Dermis microvascular lymphatic vessel endothelial cell (primary cell): ENCODE measurements around the gene MUC22. TPM values are rescaled to one million over a fixed set of nuclear protein-coding genes. Genes with fewer than 3 reads are reported as not detected.
"Not testable (repeated sequence)": the region's sequence is repeated elsewhere in the genome, so short reads cannot be mapped to it uniquely, and the experiment has no call there.

Experiments
- DNase-seq, 2 donors: peaks; one replicate each; pipeline versions ENCODE4 v3.0.0 to v3.0.0-alpha.2; 2010; ENCODE audit warnings: low read depth in 2 of 2
- total RNA-seq: library from RNA; depleted of rRNA; stranded (reverse); fragments of >200 nt; gene quantifications from 2 replicates; pipeline ENCODE4 v1.2.1, GENCODE V29; 2014

MUC22 gene
- total RNA-seq, 1 donor from 2014 or later: not detected

DNA sequence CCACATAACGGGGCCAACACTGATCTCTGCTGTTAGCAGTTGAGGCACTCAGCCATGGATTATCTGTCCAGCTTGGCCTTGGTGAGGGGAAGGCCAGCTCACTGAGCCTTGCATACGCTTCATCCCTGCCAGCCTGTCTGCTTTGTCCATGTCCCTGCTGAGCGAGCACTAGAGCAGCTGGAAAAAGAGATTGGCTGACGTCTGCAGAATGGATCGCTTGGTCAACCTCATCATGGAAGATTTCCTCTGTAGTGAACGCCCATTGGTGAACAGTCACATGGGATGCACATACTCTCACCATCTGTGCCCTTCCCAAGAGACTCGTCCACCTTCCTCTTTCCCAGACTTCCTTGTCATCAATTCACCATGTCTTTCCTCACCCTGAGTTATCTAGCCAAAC is 26.9 kb downstream of the MUC22 start:
- no peak for DNase-seq

DNA sequence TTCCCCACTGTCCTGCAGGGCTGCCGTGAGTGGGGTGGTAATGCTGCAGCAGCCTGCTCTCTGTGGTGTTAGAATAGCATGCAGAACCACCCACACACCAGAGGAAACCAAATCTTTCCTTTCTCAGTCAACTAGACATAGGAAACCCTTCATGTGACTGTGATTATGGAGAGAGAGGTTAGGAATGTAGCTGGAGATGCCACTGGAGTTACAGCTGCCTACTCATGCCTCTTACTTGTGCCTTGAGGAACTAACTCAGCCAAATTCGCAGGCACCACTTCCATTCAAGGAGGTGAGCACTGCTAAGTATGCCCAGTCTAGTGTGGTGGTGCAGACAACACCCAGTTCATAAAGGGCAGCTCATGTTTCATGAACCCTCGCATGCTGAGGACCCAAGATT is 27.4 kb downstream of the MUC22 start:
- no peak for DNase-seq

DNA sequence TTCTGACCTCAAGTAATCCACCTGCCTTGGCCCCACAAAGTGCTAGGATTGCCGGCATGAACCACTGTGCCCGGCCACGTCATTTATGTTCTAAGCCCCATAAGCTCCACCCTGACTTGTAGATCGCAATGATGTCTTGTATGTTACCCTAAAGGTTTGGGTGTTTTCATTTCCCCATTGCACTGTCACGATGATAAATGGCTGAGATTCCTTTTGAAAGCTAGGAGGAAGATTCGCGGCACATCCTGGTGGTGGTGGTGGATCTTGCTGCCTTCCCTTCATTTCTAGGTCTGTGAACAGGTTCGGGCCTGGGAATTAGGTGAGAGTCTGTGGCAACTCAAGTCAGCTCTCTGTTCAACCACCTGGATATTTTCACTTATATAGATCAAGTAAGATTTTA is 28.3 kb downstream of the MUC22 start:
- DNase-seq: no peak

DNA sequence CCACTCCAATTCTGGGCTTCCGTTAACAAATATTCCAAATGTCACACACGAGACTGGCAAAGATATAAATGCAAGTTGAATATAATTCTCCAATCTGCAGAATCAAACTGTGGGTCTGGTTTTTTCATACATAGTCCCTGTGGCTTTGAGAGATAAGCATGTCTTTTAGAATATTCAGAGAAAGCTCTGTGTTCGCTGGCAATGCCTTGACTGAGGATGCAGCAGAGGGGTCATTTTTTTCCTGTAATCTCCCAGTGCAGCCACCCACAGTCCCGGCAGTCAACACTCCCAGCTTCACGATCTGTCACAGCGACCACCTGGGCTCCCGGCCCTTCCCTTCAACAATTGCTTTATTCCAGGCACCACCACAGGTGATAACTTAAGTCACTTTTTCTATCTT is 30.5 kb downstream of the MUC22 start:
- no peak for DNase-seq

DNA sequence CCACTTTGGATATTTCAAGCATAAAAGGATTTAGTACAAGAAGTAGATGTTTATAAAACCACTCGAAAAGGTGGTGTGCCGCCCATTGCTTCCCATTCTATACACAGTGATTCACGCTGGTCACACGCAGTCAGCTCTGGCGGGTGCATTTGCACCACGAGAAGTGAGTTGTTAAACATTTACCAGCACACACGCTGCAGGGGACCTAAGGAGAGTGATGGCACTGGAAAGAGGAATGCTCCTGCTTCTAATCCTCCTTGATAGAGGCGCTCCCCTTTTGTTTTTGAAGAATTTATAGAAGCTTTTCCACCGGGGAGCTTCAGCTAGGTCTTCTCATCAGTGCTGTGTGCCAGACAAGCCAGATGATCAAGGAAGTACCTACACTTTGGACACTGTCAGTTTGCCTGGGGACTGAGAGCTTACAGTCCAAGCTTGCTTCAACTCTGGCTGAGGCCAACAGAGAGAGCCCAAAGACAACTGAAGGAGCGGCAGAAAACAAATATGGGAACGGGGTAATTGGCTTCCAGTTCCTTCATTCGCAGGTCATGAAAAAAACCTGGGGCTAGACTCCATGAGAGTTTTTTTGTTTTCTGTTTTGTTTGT is 31.2 kb downstream of the MUC22 start:
- no peak for DNase-seq

DNA sequence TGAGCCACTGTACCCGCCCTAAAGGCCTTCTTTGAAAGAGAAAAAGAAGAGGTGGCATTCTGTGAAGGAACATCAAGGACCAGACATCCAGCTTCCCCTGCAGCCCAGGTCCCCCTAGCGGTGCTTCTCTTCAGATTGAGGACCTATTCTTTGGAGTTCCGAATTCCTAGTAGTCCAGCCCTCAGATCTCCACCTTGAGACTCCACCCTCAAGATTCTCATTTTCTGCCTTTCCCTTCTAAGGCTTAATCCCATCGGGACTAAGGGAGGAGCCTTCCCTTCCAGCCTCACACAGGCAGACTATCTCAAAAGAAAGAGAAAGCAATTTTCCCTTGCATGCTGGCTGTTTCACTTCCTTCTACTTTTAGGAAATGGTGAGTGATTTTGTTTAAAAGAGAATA is 32.5 kb downstream of the MUC22 start:
- DNase-seq: peak; percentile 29 to 56

DNA sequence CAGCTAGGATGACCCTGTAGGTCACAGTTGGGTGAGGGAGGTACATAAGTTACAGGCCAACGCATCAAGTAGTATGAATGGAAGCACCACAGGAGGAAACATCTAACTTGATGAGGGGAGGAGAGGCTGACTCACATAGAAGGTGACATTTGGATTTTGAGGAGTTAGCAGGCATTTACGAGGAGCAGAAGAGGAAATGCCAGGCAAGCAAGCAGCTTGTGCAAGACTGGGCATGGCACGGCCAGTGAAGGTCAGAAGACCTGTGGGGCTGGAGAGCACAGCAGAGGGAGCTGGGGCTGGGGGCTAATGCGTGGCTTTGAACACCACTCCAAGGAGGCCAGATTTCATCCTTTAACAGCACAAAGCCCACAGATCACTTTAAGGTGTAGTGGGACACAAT is 37.8 kb downstream of the MUC22 start:
- DNase-seq: no peak

DNA sequence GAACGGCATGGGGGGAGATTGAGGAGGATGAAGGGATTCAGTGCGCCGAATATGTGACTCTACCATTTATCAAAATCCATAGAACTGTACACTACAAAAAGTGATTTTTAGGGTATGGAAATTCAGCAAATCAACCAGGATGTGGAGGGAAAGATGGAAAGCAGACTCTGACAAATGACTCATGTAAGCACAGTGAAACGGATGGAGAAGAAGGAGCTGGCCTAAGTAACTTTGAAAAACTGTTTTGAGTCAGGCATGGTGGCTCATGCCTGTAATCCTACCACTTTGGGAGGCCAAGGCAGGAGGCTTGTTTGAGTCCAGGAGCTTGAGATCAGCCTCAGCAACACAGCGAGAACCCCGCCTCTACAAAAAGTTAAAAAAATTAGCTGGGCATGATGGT is 39.2 kb downstream of the MUC22 start:
- DNase-seq: no peak

DNA sequence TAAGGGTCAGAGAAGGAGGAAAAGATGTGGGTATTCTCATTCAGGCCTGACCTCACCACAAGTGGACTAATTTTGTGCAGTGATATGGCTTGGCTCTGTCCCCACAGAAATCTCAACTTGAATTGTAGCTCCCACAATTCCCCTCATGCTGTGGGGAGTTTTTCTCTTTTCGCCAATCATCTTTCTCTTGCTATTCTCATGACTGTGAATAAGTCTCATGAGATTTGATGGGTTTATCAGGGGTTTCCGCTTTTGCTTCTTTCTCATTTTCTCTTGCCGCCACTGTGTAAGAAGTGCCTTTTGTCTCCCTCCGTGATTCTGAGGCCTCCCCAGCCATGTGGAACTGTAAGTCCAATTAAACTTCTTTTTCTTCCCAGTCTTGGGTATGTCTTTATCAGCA is 42.9 kb downstream of the MUC22 start:
- not testable (repeated sequence) for DNase-seq

DNA sequence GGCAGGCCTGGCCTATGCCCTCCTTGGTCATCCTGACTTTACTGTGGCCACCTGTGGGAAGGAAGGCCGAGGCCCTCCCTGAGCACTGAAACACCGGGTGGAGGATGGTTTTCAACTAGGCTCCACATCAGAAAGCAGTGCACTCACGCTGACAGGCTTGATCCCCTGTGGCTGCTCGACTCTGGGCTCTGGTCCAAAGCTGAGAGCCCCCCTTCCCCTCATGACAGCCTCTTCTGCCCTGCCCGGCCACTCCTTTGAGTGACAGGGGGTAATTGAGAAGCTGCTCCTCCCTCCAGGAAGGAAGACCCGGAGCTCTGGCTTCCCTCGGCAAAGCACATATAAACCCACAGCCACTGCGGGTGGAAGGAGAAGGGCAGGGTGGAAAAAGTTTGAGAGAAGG is 43.6 kb downstream of the MUC22 start:
- no peak for DNase-seq

DNA sequence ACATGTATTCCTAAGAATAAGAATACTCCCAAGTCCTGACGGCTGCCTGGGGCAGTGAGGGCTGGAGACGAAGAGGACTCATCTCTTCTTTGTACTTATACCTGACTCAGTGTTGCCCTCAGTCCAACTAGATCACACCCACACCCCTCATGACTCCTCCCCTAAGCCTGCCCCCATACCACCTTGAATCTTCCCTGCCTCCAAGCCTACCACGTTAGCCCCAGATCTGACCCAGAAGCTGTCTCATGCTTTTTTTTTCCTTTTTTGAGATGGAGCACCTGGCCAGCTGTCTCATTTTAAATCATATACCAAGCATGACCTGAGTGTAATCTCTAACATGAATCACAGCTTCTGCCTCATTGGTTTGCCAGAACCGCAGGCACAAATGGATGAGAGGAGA is 45.2 kb downstream of the MUC22 start:
- DNase-seq: no peak

DNA sequence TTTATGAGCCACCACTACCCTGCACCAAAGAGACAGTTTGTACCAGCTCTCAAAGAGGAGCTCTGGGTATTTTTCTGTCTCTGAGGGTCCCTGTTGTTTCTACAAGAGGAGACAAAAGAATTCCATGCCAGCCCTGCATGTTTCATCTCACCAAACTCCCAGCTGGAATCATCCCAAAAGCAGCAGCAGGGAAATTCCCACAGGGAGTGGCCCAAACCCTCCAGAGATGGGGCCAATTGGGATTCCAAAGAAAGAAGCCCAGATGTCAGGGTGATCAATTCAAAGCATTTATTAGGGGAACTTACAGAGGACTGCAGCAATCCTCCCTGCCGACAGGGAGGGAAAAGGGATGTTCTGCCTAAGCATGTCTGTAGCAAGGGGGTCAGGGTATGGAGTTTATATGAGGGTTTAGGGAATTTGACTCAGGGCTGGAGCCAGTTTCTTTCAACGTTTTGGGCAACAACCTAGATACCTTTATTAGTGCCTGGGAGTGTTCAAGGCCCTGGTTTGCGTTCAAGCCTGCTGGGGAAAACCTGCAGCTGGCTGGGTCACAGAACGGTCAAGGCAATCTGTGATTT is 47.2 kb downstream of the MUC22 start:
- DNase-seq: peak in 1 of 2 donors; percentile 3

DNA sequence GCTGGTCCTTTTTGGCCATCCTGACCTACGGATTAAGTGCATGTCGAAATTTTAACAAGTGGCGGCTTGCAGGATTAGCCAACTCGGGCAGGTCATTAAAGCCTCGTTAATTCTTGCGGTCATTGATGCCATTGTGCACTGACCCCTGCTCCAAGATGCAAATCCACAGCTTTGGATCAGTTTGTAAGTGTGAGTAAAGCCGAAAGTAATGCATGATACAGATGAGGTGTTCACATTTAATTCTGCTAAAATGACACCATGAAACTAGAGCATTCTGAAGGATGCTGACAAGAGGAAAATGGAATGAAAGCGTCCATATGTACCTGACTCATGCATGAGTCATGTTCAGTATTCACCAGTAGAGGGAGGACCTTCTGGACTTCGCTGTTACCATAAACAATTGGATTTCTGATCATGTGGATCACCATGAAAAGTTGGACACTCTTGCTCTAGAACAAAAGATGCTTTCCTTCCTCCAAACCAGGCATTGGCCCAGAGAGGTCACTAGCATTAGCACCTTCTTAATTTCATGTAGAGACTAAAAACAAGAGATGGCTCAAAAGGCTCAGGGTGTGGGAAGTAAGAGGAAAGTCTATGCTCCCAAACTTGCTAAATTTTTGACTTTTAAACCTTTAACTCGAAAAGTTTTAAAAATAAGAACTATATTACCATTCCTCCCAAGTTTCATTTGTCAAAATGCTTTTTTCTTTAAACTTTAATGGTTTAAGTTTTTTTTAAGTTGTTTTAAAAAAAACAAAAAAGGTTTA is 48.0 kb downstream of the MUC22 start:
- DNase-seq: peak; percentile 78 to 88

DNA sequence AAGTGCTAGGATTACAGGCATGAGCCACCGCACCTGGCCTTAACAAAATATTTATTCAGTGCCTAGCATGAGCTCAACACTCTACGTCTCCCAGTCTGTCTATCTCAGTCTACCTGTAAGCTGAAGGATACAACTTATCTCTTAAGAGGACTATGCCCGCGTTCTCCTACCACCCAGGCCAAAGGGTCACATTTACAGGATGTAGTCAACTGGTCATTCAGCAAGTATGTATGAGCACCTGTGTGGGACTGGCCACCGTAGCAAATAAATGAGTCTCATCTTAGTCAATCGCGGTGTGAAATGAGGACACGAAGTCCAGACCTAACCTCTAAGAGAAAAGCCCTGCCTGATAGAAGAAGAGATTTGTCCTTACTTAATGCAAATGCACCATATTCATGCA is 49.9 kb downstream of the MUC22 start:
- no peak for DNase-seq

DNA sequence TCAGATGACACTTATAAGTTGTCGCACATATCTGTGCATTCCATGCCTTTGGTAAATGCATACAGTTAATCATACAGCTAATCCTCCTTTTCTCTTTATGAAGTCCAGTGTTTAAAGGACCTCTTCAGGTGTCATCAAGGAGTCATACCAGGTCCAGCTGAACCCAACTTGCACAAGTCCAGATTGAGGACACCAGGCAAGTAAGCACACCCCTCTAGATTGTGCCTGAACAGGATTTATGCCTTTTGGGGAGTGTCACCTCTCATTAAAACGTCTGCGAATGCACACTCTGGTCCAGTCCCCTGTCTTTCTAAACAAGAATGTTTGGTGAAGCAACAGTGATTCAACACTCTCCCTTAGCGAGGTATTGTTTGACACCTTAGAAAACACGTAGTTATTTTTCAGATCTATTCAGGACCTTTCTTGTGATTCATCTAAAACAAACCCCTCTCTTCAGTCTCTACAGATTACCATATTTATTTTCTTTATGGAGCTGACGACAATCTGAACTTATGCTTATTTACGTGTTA is 53.7 kb downstream of the MUC22 start:
- DNase-seq: no peak

DNA sequence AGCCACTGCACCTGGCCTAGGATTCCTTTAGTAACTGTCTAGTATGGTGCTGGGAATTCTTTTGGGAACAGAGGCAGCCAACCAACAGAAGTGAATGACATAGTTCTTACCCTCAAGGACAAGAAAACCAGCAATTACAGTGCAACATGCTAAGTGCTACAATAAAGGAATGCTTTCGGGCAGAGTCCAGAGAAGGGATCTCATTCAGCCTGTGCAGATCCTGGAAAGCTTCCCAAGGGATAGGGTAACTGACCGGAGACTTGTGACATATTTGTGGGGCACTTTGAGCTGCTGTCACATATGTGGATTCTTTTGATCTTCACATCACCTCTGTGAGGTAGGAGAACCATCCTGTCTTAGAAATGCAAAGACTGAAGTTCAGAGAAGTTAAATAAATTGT is 55.3 kb downstream of the MUC22 start:
- DNase-seq: no peak

DNA sequence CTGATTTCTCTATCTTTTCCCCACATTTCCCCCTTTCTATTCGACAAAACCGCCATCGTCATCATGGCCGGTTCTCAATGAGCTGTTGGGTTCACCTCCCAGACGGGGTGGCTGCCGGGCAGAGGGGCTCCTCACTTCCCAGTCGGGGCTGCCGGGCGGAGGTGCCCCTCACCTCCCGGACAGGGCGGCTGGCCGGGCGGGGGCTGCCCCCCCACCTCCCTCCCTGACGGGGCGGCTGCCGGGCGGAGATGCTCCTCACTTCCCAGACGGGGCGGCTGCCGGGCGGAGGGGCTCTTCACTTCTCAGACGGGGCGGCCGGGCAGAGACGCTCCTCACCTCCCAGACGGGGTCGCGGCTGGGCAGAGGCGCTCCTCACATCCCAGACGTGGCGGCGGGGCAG is 56.8 kb downstream of the MUC22 start:
- DNase-seq: not testable (repeated sequence)

DNA sequence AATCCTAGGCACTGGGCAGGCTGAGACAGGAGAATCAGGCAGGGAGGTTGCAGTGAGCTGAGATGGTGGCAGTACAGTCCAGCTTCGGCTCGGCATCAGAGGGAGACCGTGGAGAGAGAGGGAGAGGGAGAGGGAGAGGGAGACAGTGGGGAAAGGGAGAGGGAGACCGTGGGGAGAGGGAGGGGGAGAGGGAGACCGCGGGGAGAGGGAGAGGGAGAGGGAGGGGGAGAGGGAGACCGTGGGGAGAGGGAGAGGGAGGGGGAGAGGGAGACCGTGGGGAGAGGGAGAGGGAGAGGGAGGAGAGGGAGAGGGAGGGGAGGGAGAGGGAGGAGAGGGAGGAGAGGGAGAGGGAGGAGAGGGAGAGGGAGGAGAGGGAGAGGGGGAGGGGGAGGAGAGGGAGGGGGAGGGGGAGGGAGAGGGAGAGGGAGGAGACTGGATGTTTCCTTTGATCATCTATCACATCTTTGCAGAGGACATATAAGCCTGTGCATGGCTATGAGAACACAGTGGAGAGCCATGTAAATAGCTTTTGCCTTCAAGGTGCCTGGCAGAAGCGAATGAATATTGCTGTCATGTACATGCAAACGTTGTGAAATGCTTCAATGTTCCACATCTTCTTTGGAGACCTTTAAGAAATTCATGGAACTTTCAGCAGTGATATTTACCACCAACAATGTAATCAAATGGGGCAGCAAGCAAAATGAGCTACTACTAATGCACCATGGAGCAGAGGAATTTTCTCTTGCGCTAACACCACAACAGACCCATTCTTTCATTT is 57.8 kb downstream of the MUC22 start:
- DNase-seq: not testable (repeated sequence)

DNA sequence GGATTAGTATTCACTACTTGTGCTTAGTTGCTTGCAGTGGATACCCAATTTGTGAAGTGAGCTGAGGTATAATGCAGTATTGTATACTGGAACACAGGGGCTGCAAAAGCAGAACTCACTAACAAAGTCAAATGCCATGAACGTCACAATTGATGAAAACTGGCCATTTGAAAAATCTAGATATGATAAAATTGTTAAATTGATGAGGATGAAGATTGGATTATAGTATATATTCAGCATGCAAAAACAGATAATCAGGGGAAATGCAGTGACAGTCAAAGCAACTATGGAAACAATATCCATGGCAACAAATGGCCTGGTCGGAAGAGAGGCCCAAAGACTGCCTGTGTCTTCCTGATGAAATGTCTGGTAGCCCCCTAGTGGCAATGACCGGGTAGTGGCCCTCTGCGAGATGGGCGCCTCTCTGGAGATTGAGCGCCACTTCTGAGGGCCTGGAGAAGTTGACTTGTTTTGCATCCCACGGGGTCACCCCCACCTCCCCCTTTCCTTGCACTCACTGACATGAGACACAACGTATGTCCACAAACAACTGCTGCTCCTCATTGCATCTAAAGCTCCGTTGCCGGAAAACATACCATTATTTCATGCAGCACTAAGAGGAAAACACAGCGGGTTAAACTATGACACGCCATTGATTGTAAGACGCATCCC is 58.5 kb downstream of the MUC22 start:
- peak; percentile 80 to 82 for DNase-seq

DNA sequence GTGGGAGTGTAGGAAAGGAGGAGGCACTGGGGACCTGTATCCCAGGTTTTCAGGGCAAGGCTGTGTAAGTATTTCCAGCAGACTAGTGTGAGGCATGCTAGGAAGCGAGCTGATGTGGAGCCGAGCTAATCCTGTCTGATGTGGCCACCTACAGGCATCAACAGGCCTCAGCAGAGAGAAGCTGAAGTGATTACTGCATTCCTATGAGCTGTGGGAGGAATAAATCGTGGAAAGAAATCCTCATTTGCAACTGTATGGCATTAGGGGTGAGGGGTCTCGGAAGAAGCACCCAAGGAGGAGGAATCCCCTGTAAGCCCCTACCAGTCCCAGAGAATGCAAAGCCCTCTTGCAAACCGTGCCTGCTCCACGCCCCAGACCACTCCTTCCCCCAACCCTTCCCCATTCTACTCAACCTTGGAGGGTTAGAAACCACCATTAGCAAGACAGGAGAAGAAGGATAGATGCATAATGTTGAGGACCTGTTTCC is 60.5 kb downstream of the MUC22 start:
- DNase-seq: peak in 1 of 2 donors; percentile 59

DNA sequence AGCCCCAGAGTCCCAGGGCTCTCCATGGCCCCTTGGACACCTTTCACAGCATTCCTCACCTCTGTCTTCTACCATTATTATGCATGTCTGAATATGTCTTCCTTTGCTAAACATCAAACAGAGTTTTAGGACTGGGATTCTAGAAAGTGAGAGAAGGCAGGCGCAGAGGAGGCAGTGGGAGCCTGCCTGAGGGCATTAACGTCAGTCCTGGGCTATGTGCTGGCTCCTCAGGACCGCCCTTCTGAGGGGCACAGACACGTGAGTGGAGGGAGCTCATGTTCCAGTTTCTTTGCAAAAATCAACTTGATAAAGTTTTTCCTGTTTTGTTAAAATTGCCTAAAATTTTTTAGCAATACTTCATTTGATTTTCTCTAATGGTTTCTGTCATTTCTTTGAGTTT is 64.1 kb downstream of the MUC22 start:
- DNase-seq: no peak
